Neural cell (in vitro differentiated cells): Measurements from ENCODE around the gene CHCHD10. TPM values are rescaled to one million over a fixed set of nuclear protein-coding genes. Genes with fewer than 3 reads are reported as not detected.

Experiments
- H2AFZ ChIP-seq: fragments of 200-600, 300-800 bp; sonication (generic), shearing (Covaris generic); 2 replicates; pipeline ENCODE4 v1.6.0; 2014; ENCODE audit warnings: low read depth, mild to moderate bottlenecking, antibody characterized with exemption, low read length, moderate library complexity
- H3F3A ChIP-seq: fragments of 200-600 bp; shearing (Covaris generic); 2 replicates; pipeline ENCODE4 v1.6.1; 2016; ENCODE audit warnings: mild to moderate bottlenecking, moderate library complexity, mixed read lengths, antibody characterized with exemption, low read length; ENCODE audit not compliant: insufficient read depth, poor library complexity, severe bottlenecking
- H3K27ac ChIP-seq: fragments of 200-600, 300-800 bp; sonication (generic), shearing (Covaris generic); 2 replicates; pipeline ENCODE4 v1.5.1; 2014; ENCODE audit warnings: mild to moderate bottlenecking, low read length, moderate library complexity
- H3K27me3 ChIP-seq: fragments of 300-800, 200-600 bp; sonication (generic), shearing (Covaris generic); 2 replicates; pipeline ENCODE4 v1.6.0; 2014; ENCODE audit warnings: mild to moderate bottlenecking, low read depth, low read length, moderate library complexity; ENCODE audit not compliant: insufficient read depth
- H3K36me3 ChIP-seq: fragments of 300-800, 200-600 bp; sonication (generic), shearing (Covaris generic); 2 replicates; pipeline ENCODE4 v1.5.1; 2014; ENCODE audit warnings: mild to moderate bottlenecking, antibody characterized with exemption, low read length, moderate library complexity; ENCODE audit not compliant: insufficient read depth
- H3K4me2 ChIP-seq: fragments of 300-800, 200-600 bp; sonication (generic), shearing (Covaris generic); 2 replicates; pipeline ENCODE4 v1.6.0; 2014; ENCODE audit warnings: mild to moderate bottlenecking, low read length
- H3K4me3 ChIP-seq: fragments of 300-800, 200-600 bp; sonication (generic), shearing (Covaris generic); 2 replicates; pipeline ENCODE4 v1.5.1; 2014; ENCODE audit warnings: mild to moderate bottlenecking, low read length, moderate library complexity
- H3K79me2 ChIP-seq: fragments of 200-600 bp; shearing (Covaris generic); replicated peaks from 2 replicates; pipeline ENCODE4 v1.6.0; 2014; ENCODE audit warnings: mild to moderate bottlenecking, low read length, moderate library complexity; ENCODE audit not compliant: insufficient read depth
- H3K9ac ChIP-seq: fragments of 300-800, 200-600 bp; sonication (generic), shearing (Covaris generic); 2 replicates; pipeline ENCODE4 v1.6.1; 2016; ENCODE audit warnings: mild to moderate bottlenecking, low read length, mixed read lengths
- H3K9me2 ChIP-seq: fragments of 200-600 bp; shearing (Covaris generic); 2 replicates; pipeline ENCODE4 v1.6.1; 2016; ENCODE audit warnings: mild to moderate bottlenecking, low read length, mixed read lengths; ENCODE audit not compliant: insufficient read depth
- H3K9me3 ChIP-seq: fragments of 200-600, 300-800 bp; sonication (generic), shearing (Covaris generic); 2 replicates; pipeline ENCODE4 v1.6.1; 2016; ENCODE audit warnings: mild to moderate bottlenecking, mixed run types, low read length, moderate library complexity, mixed read lengths
- H4K20me1 ChIP-seq: fragments of 200-600 bp; shearing (Covaris generic); 2 replicates; pipeline ENCODE4 v1.6.1; 2016; ENCODE audit warnings: mild to moderate bottlenecking, mixed run types; ENCODE audit not compliant: insufficient read depth
- CTCF ChIP-seq: fragments of 450-650 bp; IDR thresholded peaks from 2 replicates; pipeline ENCODE4 v1.5.1; 2014; ENCODE audit warnings: antibody characterized with exemption, mild to moderate bottlenecking, moderate library complexity; ENCODE audit not compliant: poor library complexity, severe bottlenecking
- EP300 ChIP-seq: fragments of 450-650 bp; conservative IDR thresholded peaks from 2 replicates; pipeline ENCODE4 v1.6.1; 2014; ENCODE audit warnings: antibody characterized with exemption, mild to moderate bottlenecking, moderate library complexity; ENCODE audit not compliant: poor library complexity, severe bottlenecking
- EZH2 ChIP-seq: fragments of 200-600, 300-800 bp; shearing (Covaris generic), sonication (generic); IDR thresholded peaks from 2 replicates; pipeline ENCODE4 v1.6.1; 2014; ENCODE audit warnings: antibody characterized with exemption, low read length, borderline replicate concordance, mild to moderate bottlenecking; ENCODE audit not compliant: insufficient read depth, poor library complexity, severe bottlenecking
- MXI1 ChIP-seq: fragments of 450-650 bp; conservative IDR thresholded peaks from 2 replicates; pipeline ENCODE4 v1.6.1; 2014; ENCODE audit warnings: antibody characterized with exemption, mild to moderate bottlenecking; ENCODE audit not compliant: poor library complexity, severe bottlenecking
- POLR2AphosphoS5 ChIP-seq: IDR thresholded peaks from 2 replicates; pipeline ENCODE4 v1.6.1; 2012
- RAD21 ChIP-seq: fragments of 450-650 bp; conservative IDR thresholded peaks from 2 replicates; pipeline ENCODE4 v1.6.1; 2014; ENCODE audit warnings: antibody characterized with exemption, mild to moderate bottlenecking, moderate library complexity
- REST ChIP-seq: IDR thresholded peaks from 2 replicates; pipeline ENCODE4 v1.6.1; 2012; ENCODE audit warnings: borderline replicate concordance
- SMC3 ChIP-seq: fragments of 450-650 bp; conservative IDR thresholded peaks from 2 replicates; pipeline ENCODE4 v1.6.1; 2014; ENCODE audit warnings: antibody characterized with exemption, mild to moderate bottlenecking, moderate library complexity; ENCODE audit not compliant: poor library complexity
- TAF1 ChIP-seq: IDR thresholded peaks from 2 replicates; pipeline ENCODE4 v1.6.1; 2012; ENCODE audit warnings: low read depth
- polyA plus RNA-seq: library from polyadenylated mRNA; depleted of rRNA; stranded (reverse); fragments of >200 nt; gene quantifications from 2 replicates; pipeline ENCODE4 v1.2.3, GENCODE V29; 2014

Gene CHCHD10
- polyA plus RNA-seq, 1 donor from 2014 or later, result not detected

- Histone ChIP-seq H3K27me3 (no peaks in the 10 kb centered on the region), H3K27ac (no peak overlapping the region), H3K79me2 (no peaks in the 10 kb centered on the region), H3K9me3 (no peaks in the 10 kb centered on the region), H3K4me3 (no peak overlapping the region), H3K36me3 (no peaks in the 10 kb centered on the region), H3K4me2 (no peak overlapping the region), H4K20me1 (no peaks in the 10 kb centered on the region), H3K9me2 (no peaks in the 10 kb centered on the region), H2AFZ (no peak overlapping the region), H3K9ac (no peak overlapping the region), H3F3A (no peaks in the 10 kb centered on the region)
- no peak for TF ChIP-seq CTCF
- no peak for TF ChIP-seq SMC3
- TF ChIP-seq EP300, result no peak
- no peak for TF ChIP-seq REST
- no peak for TF ChIP-seq EZH2
- no peak for TF ChIP-seq POLR2AphosphoS5
- TF ChIP-seq RAD21, result no peak
- no peak for TF ChIP-seq MXI1
- no peak for TF ChIP-seq TAF1
Measured at GRCh38 chr22:23722160-23722559, 45.6 kb downstream of the CHCHD10 start.

- no peak overlapping the region for H3K4me3 ChIP-seq
- no peak overlapping the region for H2AFZ ChIP-seq
- no peaks in the 10 kb centered on the region for H3F3A ChIP-seq
- no peaks in the 10 kb centered on the region for H3K36me3 ChIP-seq
- H3K4me2 ChIP-seq, result no peak overlapping the region
- H3K79me2 ChIP-seq, result peaks cover 8% of the 10 kb centered on the region
- H3K9me3 ChIP-seq, result no peaks in the 10 kb centered on the region
- no peaks in the 10 kb centered on the region for H3K27me3 ChIP-seq
- H3K9ac ChIP-seq, result no peak overlapping the region
- no peak overlapping the region for H3K27ac ChIP-seq
- no peaks in the 10 kb centered on the region for H4K20me1 ChIP-seq
- no peak for TF ChIP-seq TAF1
- no peak for TF ChIP-seq SMC3
- no peak for TF ChIP-seq POLR2AphosphoS5
- no peaks in the 10 kb centered on the region for H3K9me2 ChIP-seq
Measured at GRCh38 chr22:23720855-23721254, 46.9 kb downstream of the CHCHD10 start.
